Type B pancreatic cell (in vitro differentiated cells): ENCODE measurements around the gene NPAS3. TPM values are rescaled to one million over a fixed set of nuclear protein-coding genes. Genes with fewer than 3 reads are reported as not detected.

ENCODE experiments used
- DNase-seq: peaks from one replicate; pipeline ENCODE4 v3.0.0; 2021; ENCODE audit warnings: mixed read lengths; ENCODE audit not compliant: unreplicated experiment; ENCODE audit errors: extremely low spot score
- H3K27ac Mint-ChIP-seq: 2 replicates; pipeline ENCODE4 v1.8.0; 2021; ENCODE audit warnings: mild to moderate bottlenecking, mixed read lengths
- H3K27me3 Mint-ChIP-seq: 2 replicates; pipeline ENCODE4 v1.8.0; 2021; ENCODE audit warnings: mixed read lengths
- H3K36me3 Mint-ChIP-seq: 2 replicates; pipeline ENCODE4 v1.8.0; 2021; ENCODE audit warnings: mixed read lengths
- H3K4me1 Mint-ChIP-seq: one replicate; pipeline ENCODE4 v1.8.0; 2021; ENCODE audit warnings: mixed read lengths; ENCODE audit not compliant: unreplicated experiment
- H3K4me3 Mint-ChIP-seq: 2 replicates; pipeline ENCODE4 v1.8.0; 2021; ENCODE audit warnings: mild to moderate bottlenecking, mixed read lengths
- H3K9me3 Mint-ChIP-seq: 2 replicates; pipeline ENCODE4 v1.8.0; 2021; ENCODE audit warnings: mixed read lengths
- CTCF ChIP-seq: fragments of 200-600 bp; sonication (generic); conservative IDR thresholded peaks from 2 replicates; pipeline ENCODE4 v1.5.0; 2021; ENCODE audit warnings: antibody characterized with exemption, mild to moderate bottlenecking
- total RNA-seq: library from RNA; stranded (reverse); gene quantifications from 2 replicates; pipeline ENCODE4 v1.2.1, GENCODE V29; 2021; ENCODE audit warnings: low replicate concordance

NPAS3 gene
- total RNA-seq, 1 donor from 2014 or later, result 8.7 TPM

GRCh38 chr14:33774723-33775470, 836.2 kb downstream of the NPAS3 start:
- H3K36me3 Mint-ChIP-seq, result no peaks in the 10 kb centered on the region
- H3K27me3 Mint-ChIP-seq, result peaks cover 2% of the 10 kb centered on the region
- H3K4me3 Mint-ChIP-seq, result no peak overlapping the region
- DNase-seq, result no peak
- H3K27ac Mint-ChIP-seq, result no peak overlapping the region
- H3K9me3 Mint-ChIP-seq, result no peaks in the 10 kb centered on the region
- H3K4me1 Mint-ChIP-seq, result peaks cover 23% of the 10 kb centered on the region
- TF ChIP-seq CTCF, result no peak

GRCh38 chr14:33776871-33777270, 838.2 kb downstream of the NPAS3 start:
- TF ChIP-seq CTCF, result no peak
- H3K4me3 Mint-ChIP-seq, result no peak overlapping the region
- peaks cover 11% of the 10 kb centered on the region for H3K27me3 Mint-ChIP-seq
- no peak overlapping the region for H3K27ac Mint-ChIP-seq
- H3K9me3 Mint-ChIP-seq, result no peaks in the 10 kb centered on the region
- no peaks in the 10 kb centered on the region for H3K36me3 Mint-ChIP-seq
- DNase-seq, result no peak
- H3K4me1 Mint-ChIP-seq, result peaks cover 37% of the 10 kb centered on the region

DNA sequence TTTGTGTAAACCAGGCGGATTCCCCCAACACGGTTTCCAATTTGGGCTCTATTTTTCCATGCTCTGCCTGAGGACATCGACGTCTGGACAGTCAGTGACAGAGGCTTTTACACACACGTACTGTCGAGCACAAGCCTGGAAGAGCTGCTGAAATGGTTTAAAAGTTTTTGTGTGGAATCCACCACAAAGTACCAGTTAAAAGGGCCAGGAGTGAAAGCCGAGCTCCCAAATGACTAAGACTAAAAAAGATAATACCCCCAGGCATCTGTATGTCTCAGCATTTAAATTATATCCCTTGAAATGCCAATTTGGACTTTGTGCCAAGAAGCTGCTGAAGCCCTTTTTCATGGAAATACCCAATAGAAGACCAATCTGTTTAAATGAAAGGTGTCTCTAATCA, 839.0 kb downstream of the NPAS3 start:
- Mint-ChIP-seq H3K4me3 (no peak overlapping the region), H3K4me1 (peaks cover 36% of the 10 kb centered on the region), H3K27me3 (peaks cover 14% of the 10 kb centered on the region), H3K36me3 (no peaks in the 10 kb centered on the region), H3K27ac (no peak overlapping the region), H3K9me3 (no peaks in the 10 kb centered on the region)
- no peak for DNase-seq
- TF ChIP-seq CTCF, result no peak

GRCh38 chr14:33780035-33780434, 841.4 kb downstream of the NPAS3 start:
- TF ChIP-seq CTCF, result no peak
- no peaks in the 10 kb centered on the region for H3K9me3 Mint-ChIP-seq
- H3K27me3 Mint-ChIP-seq, result peaks cover 24% of the 10 kb centered on the region
- H3K27ac Mint-ChIP-seq, result no peak overlapping the region
- H3K4me1 Mint-ChIP-seq, result peaks cover 47% of the 10 kb centered on the region
- peaks cover 3% of the 10 kb centered on the region for H3K36me3 Mint-ChIP-seq
- no peak for DNase-seq
- H3K4me3 Mint-ChIP-seq, result no peak overlapping the region

GRCh38 chr14:33781236-33781635, 842.6 kb downstream of the NPAS3 start:
- no peak for TF ChIP-seq CTCF

More at GRCh38 chr14:33781236-33781635, 842.6 kb downstream of the NPAS3 start:
- Mint-ChIP-seq H3K36me3 (peaks cover 3% of the 10 kb centered on the region), H3K27me3 (peaks cover 28% of the 10 kb centered on the region), H3K4me3 (no peak overlapping the region), H3K9me3 (no peaks in the 10 kb centered on the region), H3K27ac (no peak overlapping the region), H3K4me1 (peaks cover 39% of the 10 kb centered on the region)
- DNase-seq, result no peak
